Frontal cortex (tissue), 4 donors: ENCODE measurements around the gene CARD11. TPM values are rescaled to one million over a fixed set of nuclear protein-coding genes. Genes with fewer than 3 reads are reported as not detected.
"Not testable (repeated sequence)": the region's sequence is repeated elsewhere in the genome, so short reads cannot be mapped to it uniquely, and the experiment has no call there.

Source experiments
- DNase-seq, 2 donors: peaks; one replicate each; pipeline ENCODE4 v3.0.0; 2012; ENCODE audit warnings: low spot score in 2 of 2
- FAIRE-seq: peaks from 2 replicates; lab custom pipeline; 2012; peaks lifted over from hg19 to GRCh38; lab: Jason Lieb, UNC
- total RNA-seq: library from RNA; depleted of rRNA; stranded (reverse); fragments of >200 nt; gene quantifications from one replicate; pipeline ENCODE4 v1.2.3, GENCODE V29; 2014
- donor health status: control.
- donor health status: control.
- donor health status: control.

CARD11 gene
- total RNA-seq, 1 donor from 2014 or later, result 0.41 TPM

GRCh38 chr7:2920480-2920879, 123.2 kb downstream of the CARD11 start:
- FAIRE-seq, DNase-seq: not testable (repeated sequence)

GRCh38 chr7:2920041-2920440, 123.6 kb downstream of the CARD11 start:
- FAIRE-seq, result no peak
- no peak for DNase-seq

GRCh38 chr7:2919256-2919655, 124.4 kb downstream of the CARD11 start:
- DNase-seq, result no peak
- FAIRE-seq, result no peak

GRCh38 chr7:2918406-2918805, 125.3 kb downstream of the CARD11 start:
- DNase-seq (no peak), FAIRE-seq (no peak)

GRCh38 chr7:2915023-2915422, 128.6 kb downstream of the CARD11 start:
- no peak for FAIRE-seq
- no peak for DNase-seq

- no peak for FAIRE-seq
Observed at GRCh38 chr7:2913760-2914387, 129.8 kb downstream of the CARD11 start.

GRCh38 chr7:2912684-2913439, 130.8 kb downstream of the CARD11 start:
- DNase-seq, result no peak
- FAIRE-seq, result no peak

More at GRCh38 chr7:2913760-2914387, 129.8 kb downstream of the CARD11 start:
- DNase-seq, result no peak

GRCh38 chr7:2911466-2911865, 132.2 kb downstream of the CARD11 start:
- no peak for FAIRE-seq
- DNase-seq, result no peak

- FAIRE-seq (no peak), DNase-seq (no peak)
Observed at GRCh38 chr7:2909471-2910039, 134.1 kb downstream of the CARD11 start.

GRCh38 chr7:2909043-2909442, 134.6 kb downstream of the CARD11 start:
- no peak for FAIRE-seq
- DNase-seq, result no peak

GRCh38 chr7:2908103-2908683, 135.5 kb downstream of the CARD11 start:
- DNase-seq (no peak), FAIRE-seq (no peak)

GRCh38 chr7:2906197-2906931, 137.3 kb downstream of the CARD11 start:
- FAIRE-seq (no peak), DNase-seq (no peak)

GRCh38 chr7:2905500-2905899, 138.2 kb downstream of the CARD11 start:
- no peak for FAIRE-seq
- no peak for DNase-seq

- no peak for FAIRE-seq
Observed at GRCh38 chr7:2905027-2905426, 138.6 kb downstream of the CARD11 start.

GRCh38 chr7:2904202-2904601, 139.5 kb downstream of the CARD11 start:
- FAIRE-seq (no peak), DNase-seq (no peak)

More at GRCh38 chr7:2905027-2905426, 138.6 kb downstream of the CARD11 start:
- DNase-seq, result no peak

GRCh38 chr7:2903682-2904162, 139.9 kb downstream of the CARD11 start:
- DNase-seq (no peak), FAIRE-seq (no peak)

GRCh38 chr7:2897023-2897422, 146.6 kb downstream of the CARD11 start:
- no peak for DNase-seq
- no peak for FAIRE-seq

- no peak for DNase-seq
Observed at GRCh38 chr7:2896131-2896530, 147.5 kb downstream of the CARD11 start.

GRCh38 chr7:2894118-2894940, 149.3 kb downstream of the CARD11 start:
- FAIRE-seq, result no peak

More at GRCh38 chr7:2896131-2896530, 147.5 kb downstream of the CARD11 start:
- no peak for FAIRE-seq

More at GRCh38 chr7:2894118-2894940, 149.3 kb downstream of the CARD11 start:
- DNase-seq, result no peak
